HG03025 (cell line): ENCODE measurements around the gene OR6C75.
"Not testable (repeated sequence)": the region's sequence is repeated elsewhere in the genome, so short reads cannot be mapped to it uniquely, and the experiment has no call there.

ENCODE experiments used
- ATAC-seq: cut with Tn5 transposase; IDR thresholded peaks from one replicate; pipeline ENCODE4 v1.9.1; 2021; ENCODE audit warnings: mild to moderate bottlenecking, moderate library complexity; ENCODE audit not compliant: unreplicated experiment, low FRiP score

Gene OR6C75

DNA sequence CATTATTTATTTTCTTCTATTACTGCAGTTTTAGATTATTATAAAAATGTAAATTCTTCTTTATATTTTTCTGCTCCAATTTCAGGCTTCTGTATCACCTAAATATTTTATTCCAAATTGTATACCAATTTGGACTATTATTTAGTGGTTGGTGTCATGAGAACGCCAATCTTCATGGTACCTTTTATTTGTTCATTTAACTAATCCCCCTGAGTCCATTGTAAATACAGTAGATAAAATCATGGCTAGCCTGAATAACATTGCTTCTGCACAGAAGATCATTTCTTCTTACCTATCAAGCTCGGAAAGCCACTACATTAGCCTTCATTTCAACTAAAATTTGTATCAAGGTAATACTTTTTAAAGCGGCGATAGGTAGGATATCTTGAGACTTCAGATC is at the start of gene OR6C75:
Gene OR6C75, plus strand, starts transcription at position 301 of the 400 bp plus-strand sequence. CDS start 2,136 bp downstream, outside the sequence.
- ATAC-seq = no peak

GRCh38 chr12:55314043-55314442 is 48.7 kb upstream of the OR6C75 start, which contains the start of gene OR6C1:
TSS of gene OR6C1 (plus strand) at chr12:55314343. CDS start at chr12:55320600, 6,257 bp downstream.
- no peak for ATAC-seq

DNA sequence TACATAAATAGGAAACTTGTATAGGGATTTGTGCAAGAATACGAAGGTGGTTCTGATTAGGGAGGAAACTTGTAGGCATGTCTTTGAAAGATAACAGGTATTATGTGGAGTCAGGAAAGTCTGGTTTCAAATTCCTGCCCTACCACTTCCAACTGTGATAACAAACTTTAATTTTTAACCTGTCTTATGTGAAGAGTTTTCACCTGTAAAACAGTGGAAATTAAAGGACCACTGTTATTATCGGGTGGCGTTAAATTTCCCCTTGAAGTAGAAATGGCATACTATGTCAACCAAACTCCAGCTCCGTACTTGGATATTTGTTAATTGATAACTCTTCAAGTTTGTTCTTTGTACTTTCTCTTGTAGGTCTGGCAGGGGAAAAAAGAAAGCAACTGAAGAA is 42.6 kb upstream of the OR6C75 start:
- no peak for ATAC-seq

GRCh38 chr12:55325801-55326200 is 37.0 kb upstream of the OR6C75 start:
- ATAC-seq = not testable (repeated sequence)

GRCh38 chr12:55330446-55330845 is 32.3 kb upstream of the OR6C75 start, which contains the start of gene OR6C3:
TSS of gene OR6C3 (plus strand) at chr12:55330746. CDS start at chr12:55331701, 955 bp downstream.
- no peak for ATAC-seq

GRCh38 chr12:55336002-55336401 is 26.8 kb upstream of the OR6C75 start:
- no peak for ATAC-seq

DNA sequence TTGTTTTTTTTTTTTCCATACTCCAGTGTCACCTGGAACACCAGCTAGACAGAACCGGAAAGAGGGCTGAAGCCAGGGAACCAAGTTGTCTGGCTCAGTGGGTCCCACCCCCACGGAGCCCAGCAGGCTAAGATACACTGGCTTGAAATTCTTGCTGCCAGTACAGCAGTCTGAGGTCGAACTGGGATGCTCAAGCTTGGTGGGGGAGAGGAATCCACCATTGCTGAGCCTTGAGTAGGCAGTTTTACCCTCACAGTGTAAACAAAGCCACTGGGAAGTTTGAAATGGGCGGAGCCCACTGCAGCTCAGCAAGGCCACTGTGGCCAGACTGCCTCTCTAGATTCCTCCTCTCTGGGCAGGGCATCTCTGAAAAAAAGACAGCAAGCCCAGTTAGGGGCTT is 7.4 kb upstream of the OR6C75 start:
- ATAC-seq = not testable (repeated sequence)

DNA sequence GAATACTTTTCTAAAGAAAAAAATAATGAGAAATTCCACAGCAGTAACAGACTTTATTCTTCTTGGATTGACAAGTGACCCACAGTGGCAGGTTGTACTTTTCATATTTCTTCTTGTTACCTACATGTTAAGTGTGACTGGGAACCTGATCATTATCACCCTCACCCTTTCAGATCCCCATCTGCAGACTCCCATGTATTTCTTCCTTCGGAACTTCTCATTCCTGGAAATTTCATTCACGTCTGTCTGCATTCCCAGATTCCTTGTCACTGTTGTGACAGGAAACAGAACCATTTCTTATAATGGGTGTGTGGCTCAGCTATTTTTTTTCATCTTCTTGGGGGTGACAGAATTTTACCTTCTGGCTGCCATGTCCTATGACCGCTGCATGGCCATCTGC is 2.3 kb downstream of the OR6C75 start:
- no peak for ATAC-seq

DNA sequence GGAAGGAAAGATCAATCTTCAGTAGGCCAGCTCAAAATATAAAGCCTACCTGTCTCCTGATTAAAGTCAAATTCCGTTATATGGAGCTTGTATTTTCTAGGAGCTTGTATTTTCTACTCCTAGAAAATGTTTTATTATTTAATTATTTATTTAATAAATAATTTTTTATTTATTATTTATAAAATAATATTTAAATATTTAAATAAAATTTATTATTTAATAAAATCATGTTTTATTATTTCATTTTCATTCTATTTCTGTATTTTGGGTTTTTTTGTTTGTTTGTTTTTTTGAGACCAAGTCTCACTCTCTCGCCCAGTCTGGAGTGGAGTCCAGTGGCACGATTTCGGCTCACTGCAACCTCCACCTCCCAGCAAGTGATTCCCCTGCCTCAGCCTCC is 9.7 kb downstream of the OR6C75 start:
- no peak for ATAC-seq

- ATAC-seq = no peak
Measured at GRCh38 chr12:55385891-55386290, 23.1 kb downstream of the OR6C75 start.

- no peak for ATAC-seq
Measured at GRCh38 chr12:55392032-55392795, 29.4 kb downstream of the OR6C75 start.

- no peak for ATAC-seq
Measured at GRCh38 chr12:55396326-55396725, 33.6 kb downstream of the OR6C75 start.

- ATAC-seq = no peak
Measured at GRCh38 chr12:55400229-55400628, 37.5 kb downstream of the OR6C75 start, which contains the start of gene OR6C65. TSS of gene OR6C65 (plus strand) at chr12:55400529. CDS start at chr12:55400529, 0 bp downstream.

- ATAC-seq = no peak
Measured at GRCh38 chr12:55407866-55408265, 45.1 kb downstream of the OR6C75 start.

GRCh38 chr12:55409133-55409532 is 46.4 kb downstream of the OR6C75 start:
- not testable (repeated sequence) for ATAC-seq

DNA sequence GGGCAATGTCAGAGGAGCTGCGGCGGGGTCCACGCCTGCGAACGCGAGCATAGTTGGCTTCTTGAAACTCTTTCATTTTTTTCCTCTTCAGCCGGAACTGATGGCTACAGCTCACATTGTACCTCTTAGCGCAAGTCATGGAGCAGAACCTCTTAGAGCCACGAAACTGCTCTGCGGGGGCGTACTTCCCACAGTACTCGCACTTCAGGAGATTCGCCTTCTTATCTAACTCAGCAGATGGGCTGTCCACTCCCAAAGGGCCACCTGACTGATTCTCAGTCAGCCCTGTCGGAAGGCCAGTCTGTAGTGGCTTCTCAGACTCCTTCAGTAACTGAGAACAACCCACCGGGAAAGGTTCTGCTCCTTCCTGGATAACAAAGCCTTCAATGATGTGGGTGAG is 49.4 kb downstream of the OR6C75 start:
- not testable (repeated sequence) for ATAC-seq

DNA sequence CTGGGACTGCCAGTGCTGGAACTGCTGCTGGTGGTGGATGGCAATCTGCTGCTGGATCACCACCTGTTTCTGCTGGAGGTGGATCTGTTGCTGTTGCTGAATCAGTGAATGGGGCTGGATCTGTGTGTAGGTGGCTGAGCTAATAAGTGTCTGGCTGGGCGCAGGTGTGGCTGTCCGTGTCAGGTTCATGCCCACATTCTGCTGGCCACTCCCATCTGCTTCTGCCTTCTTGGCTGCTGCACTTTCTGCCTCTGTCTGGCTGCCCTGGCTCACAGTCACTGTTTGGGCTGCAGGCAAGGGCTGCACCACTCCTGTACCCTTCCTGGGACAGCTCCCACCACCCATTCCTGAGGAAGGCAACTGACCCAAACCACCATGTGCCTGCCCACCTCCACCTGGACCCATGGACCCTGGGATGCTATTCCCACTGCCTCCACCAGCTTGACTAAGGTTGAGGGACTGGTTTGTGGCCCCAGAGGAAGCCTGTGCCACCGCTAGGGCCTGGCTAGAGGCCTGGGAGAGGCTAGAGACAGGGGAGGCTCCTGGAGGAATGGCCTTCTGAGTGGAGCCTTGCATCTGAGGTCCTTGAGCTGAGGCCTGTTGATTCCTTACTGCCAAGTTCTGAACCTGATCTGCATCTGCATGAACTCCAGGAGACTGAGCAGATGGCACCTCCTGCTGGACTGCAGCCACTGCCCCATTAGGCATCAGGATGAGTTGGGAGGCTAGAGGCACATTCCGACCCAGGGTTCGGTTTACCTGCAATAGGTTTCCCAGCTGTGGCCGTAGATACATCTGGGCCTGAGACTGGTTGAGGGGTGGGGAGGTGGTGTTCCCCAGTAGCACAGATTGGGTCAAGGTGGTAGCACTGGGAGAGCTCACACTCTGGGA is 51.0 kb downstream of the OR6C75 start:
- ATAC-seq = not testable (repeated sequence)

DNA sequence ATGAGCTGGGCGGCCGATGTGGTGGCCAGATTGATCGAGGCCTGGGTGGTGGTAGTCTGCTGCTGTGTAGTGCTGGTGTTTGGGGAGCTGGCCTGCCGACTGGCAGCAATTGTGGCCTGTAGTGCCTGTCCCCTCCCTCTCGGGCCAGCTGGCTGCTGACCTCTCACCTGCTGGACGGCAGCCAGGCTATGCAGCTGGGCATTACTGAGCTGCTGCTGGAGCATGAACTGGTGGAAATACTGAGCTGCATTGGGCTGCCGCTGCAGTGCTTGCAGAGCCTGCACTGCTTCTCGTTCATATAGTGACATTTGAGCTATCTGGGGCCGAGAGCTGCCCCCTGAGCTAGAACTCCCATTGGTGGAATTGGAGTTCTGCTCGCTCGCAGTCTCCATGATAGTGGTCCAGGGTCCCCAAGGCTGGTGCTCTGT is 51.6 kb downstream of the OR6C75 start:
- not testable (repeated sequence) for ATAC-seq

DNA sequence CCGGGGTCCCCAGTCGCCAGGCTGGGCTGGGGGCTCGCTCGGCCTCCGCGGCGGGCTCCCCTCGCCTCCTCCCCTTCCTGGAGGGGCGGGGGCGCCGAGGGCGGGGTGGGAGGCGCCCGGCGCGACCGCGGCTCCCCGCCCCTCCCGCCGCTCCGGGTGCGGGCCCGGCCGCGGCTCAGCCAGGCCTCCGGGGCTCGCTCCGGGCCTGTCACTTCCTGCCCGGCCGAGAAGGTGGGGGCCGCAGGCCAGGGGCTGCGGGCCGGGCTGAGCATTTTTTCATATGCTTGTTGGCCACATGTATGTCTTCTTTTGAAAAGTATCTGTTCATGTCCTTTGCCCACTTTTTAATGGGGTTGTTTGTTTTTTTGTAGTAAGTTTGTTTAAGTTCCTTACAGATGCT is 52.1 kb downstream of the OR6C75 start:
- not testable (repeated sequence) for ATAC-seq

- ATAC-seq = no peak
Measured at GRCh38 chr12:55416961-55417360, 54.2 kb downstream of the OR6C75 start.
